ENCODE data around the gene USP6. TPM values are rescaled to one million over a fixed set of nuclear protein-coding genes. Genes with fewer than 3 reads are reported as not detected.
A peak's percentile ranks its signal among the peaks of the same experiment; 100 is the strongest.
"Not testable (repeated sequence)": the region's sequence is repeated elsewhere in the genome, so short reads cannot be mapped to it uniquely, and the experiment has no call there.

Gene USP6
- total and polyA plus RNA-seq, 2 of the 4 experiments (the other 2 are of a cell fraction), result 0.02 TPM; not detected in 1

DNA sequence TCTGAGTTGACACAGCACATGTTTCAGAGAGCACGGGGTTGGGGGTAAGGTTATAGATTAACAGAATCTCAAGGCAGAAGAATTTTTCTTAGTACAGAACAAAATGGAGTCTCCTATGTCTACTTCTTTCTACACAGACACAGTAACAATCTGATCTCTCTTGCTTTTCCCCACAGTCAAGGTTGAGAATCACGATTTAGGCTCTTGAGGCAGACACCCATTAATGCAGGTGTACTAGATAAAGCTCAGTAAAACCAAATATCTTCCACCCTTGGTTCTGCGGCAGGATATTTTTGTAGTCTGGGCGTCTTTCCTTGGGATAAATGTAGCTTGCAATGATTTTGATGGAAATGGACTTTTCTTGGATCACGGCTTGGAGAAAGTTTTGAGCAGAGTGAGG, 40.4 kb upstream of the USP6 start:
- H3K4me3 ChIP-seq (ENCODE audit: insufficient read depth, low read depth, low read length); H2BK20ac ChIP-seq (ENCODE audit: low read depth, low read length); intact Hi-C loops (cut with micrococcal nuclease); H4K5ac ChIP-seq (ENCODE audit: low read depth, low read length); H3K27ac ChIP-seq (ENCODE audit: insufficient read depth, low read length); H3K4ac ChIP-seq (ENCODE audit: low read depth, low read length); H3K4me2 ChIP-seq (ENCODE audit: low read depth, low read length); H2BK120ac ChIP-seq (ENCODE audit: low read depth, low read length); H2AFZ ChIP-seq (replicated peaks; ENCODE audit: low read length, poor library complexity); H3K36me3 ChIP-seq (ENCODE audit: control insufficient read depth, insufficient read depth, low read length); H3K23ac ChIP-seq (ENCODE audit: low read depth, low read length); DNase-seq; H2BK15ac ChIP-seq (ENCODE audit: low read depth, low read length); H3K79me1 ChIP-seq (ENCODE audit: low read depth in 1 of 2, low read length in 2 of 2); in situ Hi-C loops (cut with MboI; ENCODE audit: low sequenced_read_pairs); H3K9me1 ChIP-seq (ENCODE audit: insufficient read depth, low read length); H3K18ac ChIP-seq (ENCODE audit: low read depth, low read length); H3K4me1 ChIP-seq (ENCODE audit: control insufficient read depth, insufficient read depth, low read length); H4K91ac ChIP-seq (ENCODE audit: insufficient read depth, low read depth, low read length); H2BK5ac ChIP-seq (ENCODE audit: low read depth, low read length, poor library complexity, severe bottlenecking); BruUV-seq (replicated peaks); H2AK9ac ChIP-seq (replicated peaks; ENCODE audit: low read depth, low read length, poor library complexity); H4K8ac ChIP-seq (ENCODE audit: low read depth in 2 of 2, low read length in 2 of 2); H3K27me3 ChIP-seq (ENCODE audit: control insufficient read depth, insufficient read depth, low read length); H2AK5ac ChIP-seq (ENCODE audit: low read depth, low read length); ATAC-seq (ENCODE audit: low read depth); H3K9ac ChIP-seq (ENCODE audit: low read depth, low read length); dilution Hi-C loops (cut with HindIII; ENCODE audit: low sequenced_read_pairs, unreplicated experiment); POLR2A ChIA-PET (ENCODE audit: unreplicated experiment); H4K20me1 ChIP-seq (ENCODE audit: insufficient read depth, low read length); H3K9me3 ChIP-seq (ENCODE audit: control insufficient read depth, insufficient read depth, low read length); H3K14ac ChIP-seq (replicated peaks; ENCODE audit: low read depth, low read length); H3K56ac ChIP-seq (ENCODE audit: extremely low read depth, insufficient read depth, low read length): not testable (repeated sequence)
- no CpG with 5 or more reads among the region's 5 CpGs for WGBS, 2 experiments (ENCODE audit: extremely low coverage in 2 of 2, insufficient read length in 1 of 2)
- CTCF ChIA-PET, result interaction anchor here (0.6 kb wide), 1 partner anchor 1468 kb away, joined by 3 read pairs; no protein-coding TSS in a partner anchor

DNA sequence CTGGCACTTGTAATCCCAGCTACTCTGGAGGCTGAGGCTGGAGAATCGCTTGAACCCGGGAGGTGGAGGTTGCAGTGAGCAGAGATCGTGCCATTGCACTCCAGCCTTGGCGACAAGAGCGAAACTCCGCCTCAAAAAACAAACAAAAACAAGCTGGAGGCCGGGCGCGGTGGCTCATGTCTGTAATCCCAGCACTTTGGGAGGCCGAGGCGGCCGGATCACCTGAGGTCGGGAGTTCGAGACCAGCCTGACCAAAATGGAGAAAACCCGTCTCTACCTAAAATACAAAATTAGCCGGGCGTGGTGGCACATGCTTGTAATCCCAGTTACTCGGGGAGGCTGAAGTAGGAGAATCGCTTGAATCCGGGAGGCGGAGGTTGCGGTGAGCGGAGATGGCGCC, 38.6 kb upstream of the USP6 start:
- H3K18ac ChIP-seq (ENCODE audit: low read depth, low read length); H2BK15ac ChIP-seq (ENCODE audit: low read depth, low read length); dilution Hi-C loops (cut with HindIII; ENCODE audit: low sequenced_read_pairs, unreplicated experiment); DNase-seq; H2AK9ac ChIP-seq (replicated peaks; ENCODE audit: low read depth, low read length, poor library complexity); H3K4me1 ChIP-seq (ENCODE audit: control insufficient read depth, insufficient read depth, low read length); H3K4ac ChIP-seq (ENCODE audit: low read depth, low read length); H3K4me2 ChIP-seq (ENCODE audit: low read depth, low read length); H3K23ac ChIP-seq (ENCODE audit: low read depth, low read length); H2BK120ac ChIP-seq (ENCODE audit: low read depth, low read length); H3K56ac ChIP-seq (ENCODE audit: extremely low read depth, insufficient read depth, low read length); H3K9me1 ChIP-seq (ENCODE audit: insufficient read depth, low read length); H3K79me1 ChIP-seq (ENCODE audit: low read depth in 1 of 2, low read length in 2 of 2); BruUV-seq (replicated peaks); CTCF ChIA-PET; H4K91ac ChIP-seq (ENCODE audit: insufficient read depth, low read depth, low read length); H3K36me3 ChIP-seq (ENCODE audit: control insufficient read depth, insufficient read depth, low read length); H3K9me3 ChIP-seq (ENCODE audit: control insufficient read depth, insufficient read depth, low read length); H4K20me1 ChIP-seq (ENCODE audit: insufficient read depth, low read length); POLR2A ChIA-PET (ENCODE audit: unreplicated experiment); H2BK5ac ChIP-seq (ENCODE audit: low read depth, low read length, poor library complexity, severe bottlenecking); H2AK5ac ChIP-seq (ENCODE audit: low read depth, low read length); H3K9ac ChIP-seq (ENCODE audit: low read depth, low read length); H3K27me3 ChIP-seq (ENCODE audit: control insufficient read depth, insufficient read depth, low read length); H2BK20ac ChIP-seq (ENCODE audit: low read depth, low read length); H3K4me3 ChIP-seq (ENCODE audit: insufficient read depth, low read depth, low read length); ATAC-seq (ENCODE audit: low read depth); H3K14ac ChIP-seq (replicated peaks; ENCODE audit: low read depth, low read length); H2AFZ ChIP-seq (replicated peaks; ENCODE audit: low read length, poor library complexity); H4K5ac ChIP-seq (ENCODE audit: low read depth, low read length); H3K27ac ChIP-seq (ENCODE audit: insufficient read depth, low read length); intact Hi-C loops (cut with micrococcal nuclease); in situ Hi-C loops (cut with MboI; ENCODE audit: low sequenced_read_pairs): not testable (repeated sequence)
- no CpG with 5 or more reads among the region's 24 CpGs for WGBS, 2 experiments (ENCODE audit: extremely low coverage in 2 of 2, insufficient read length in 1 of 2)
- H4K8ac ChIP-seq (ENCODE audit: low read depth in 2 of 2, low read length in 2 of 2), result peak overlapping the region; percentile 92 to 95; a peak in 2 of 4 replicates

All from IMR-90 (cell line).